Adipose tissue (tissue), 3 donors: ENCODE data around the gene UXS1. TPM values are rescaled to one million over a fixed set of nuclear protein-coding genes. Genes with fewer than 3 reads are reported as not detected.

Experiments used
- H3K27ac ChIP-seq: one replicate; pipeline ENCODE4 v1.5.1; 2013; ENCODE audit warnings: low read depth, low read length
- WGBS, 3 donors: extraction: QIAGEN DNeasy Blood & Tissue Kit; methylation state at CpG; one replicate each; pipeline ENCODE4 v1.1.7; 2013; 5-methylcytosine and 5-hydroxymethylcytosine counted together
- polyA plus RNA-seq, 3 donors: library from polyadenylated mRNA; stranded (reverse); fragments of 200-250 nt; gene quantifications; one replicate each; pipeline ENCODE4 v1.2.3, GENCODE V29; 2013
- donor health status: healthy with polysubstance abuse.
- donor health status: Bipolar disorder and iron deficiency.
- donor health status: healthy.

Gene UXS1
- polyA plus RNA-seq, 3 donors = 9.0 to 16.5 (median 10.0) TPM

DNA sequence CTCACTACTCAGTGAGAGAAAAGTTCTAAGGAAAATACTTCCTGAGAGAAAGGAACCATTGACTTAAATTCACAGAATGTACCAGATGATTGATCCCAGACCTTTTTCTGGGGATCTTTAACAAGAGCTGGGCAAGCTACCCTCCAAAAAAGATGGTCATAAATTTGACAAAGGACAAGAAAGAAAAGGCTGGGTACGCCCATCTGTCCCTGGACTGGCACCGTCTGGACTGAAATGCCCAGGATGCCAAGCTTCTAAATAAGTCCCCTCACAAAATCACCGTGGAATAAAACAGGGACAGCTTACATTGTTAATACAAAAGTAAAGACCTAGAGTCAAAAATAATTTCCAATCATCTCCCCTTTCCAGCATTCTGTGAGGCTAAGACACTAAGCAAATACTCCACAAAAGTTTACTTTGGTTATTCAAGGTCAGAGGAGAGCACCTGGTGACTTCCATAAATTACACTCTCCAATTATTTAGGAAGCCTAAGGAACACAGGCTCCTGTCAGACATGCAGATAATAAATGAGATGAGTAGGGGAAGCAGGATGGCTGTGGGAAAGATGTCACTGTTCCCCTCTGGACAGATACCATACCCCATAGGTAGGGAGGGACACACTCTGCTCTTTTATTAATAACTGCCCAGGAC is 69.9 kb downstream of the UXS1 start:
- WGBS, 3 donors = 42 to 92% (median 90%) methylated on average over 3 of the region's 3 CpGs
- H3K27ac ChIP-seq = no peak overlapping the region

DNA sequence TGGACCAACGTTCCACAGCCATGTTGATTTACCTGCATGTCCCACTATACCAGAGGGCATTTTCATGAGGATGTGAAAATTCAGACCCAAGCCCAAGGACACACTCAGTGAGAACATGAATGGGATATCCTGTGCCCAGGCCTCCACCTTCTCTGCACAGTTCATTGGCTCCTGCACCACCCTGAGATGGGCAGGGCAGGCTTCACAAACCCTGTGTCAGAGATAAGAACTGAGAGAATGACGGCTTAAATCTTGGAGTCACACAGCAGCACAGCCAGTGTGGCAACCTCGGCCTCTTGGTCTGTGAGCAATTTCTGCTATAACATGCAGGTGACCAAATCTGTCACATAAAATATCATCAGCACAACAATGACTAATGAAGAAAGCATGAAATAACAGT is 71.9 kb downstream of the UXS1 start:
- 54 to 85% (median 84%) methylated on average over 3 of the region's 3 CpGs for WGBS, 3 donors
- H3K27ac ChIP-seq = no peak overlapping the region

DNA sequence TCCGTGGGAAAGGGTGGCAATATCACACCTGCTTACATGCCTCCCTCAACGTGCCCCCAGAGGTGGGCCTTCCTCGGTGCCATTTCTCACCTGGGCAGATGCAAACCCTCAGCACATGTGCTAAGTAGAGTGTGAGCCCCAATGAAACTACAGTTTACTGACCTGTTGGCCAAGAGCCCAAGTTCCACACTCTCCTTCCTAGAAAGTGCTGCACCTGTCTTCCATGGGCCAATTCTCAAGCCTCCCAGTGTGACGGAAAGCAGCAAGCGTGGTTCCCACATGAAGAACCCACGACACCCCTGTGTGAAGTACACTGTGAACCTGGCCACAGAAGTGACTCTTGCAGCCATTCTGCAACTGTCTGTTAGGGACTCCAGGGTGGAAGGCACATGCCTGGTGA is 73.7 kb downstream of the UXS1 start:
- H3K27ac ChIP-seq = no peak overlapping the region
- WGBS, 3 donors = 42 to 94% (median 94%) methylated on average over 6 of the region's 6 CpGs

DNA sequence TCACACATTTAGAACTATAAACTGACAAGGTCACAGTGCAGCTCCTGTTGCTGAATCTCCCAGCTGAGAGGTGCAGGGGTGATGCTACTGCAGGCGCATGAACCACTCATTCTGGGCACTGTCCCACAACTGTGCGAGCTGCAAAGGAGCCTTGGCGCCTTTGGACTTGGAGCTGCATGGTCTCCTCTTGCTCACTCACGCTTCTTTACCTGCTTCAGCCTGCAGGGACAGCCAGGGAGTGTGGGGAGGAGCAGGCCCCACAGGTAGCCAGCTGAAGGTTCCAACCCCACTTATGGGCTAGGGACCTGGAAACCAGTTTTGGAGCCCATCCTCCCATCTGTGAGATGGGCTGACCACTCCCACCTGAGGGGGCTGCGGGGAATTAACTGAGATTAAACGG is 75.0 kb downstream of the UXS1 start:
- no peak overlapping the region for H3K27ac ChIP-seq
- 91 to 95% (median 94%) methylated on average over 6 of the region's 6 CpGs for WGBS, 3 donors

DNA sequence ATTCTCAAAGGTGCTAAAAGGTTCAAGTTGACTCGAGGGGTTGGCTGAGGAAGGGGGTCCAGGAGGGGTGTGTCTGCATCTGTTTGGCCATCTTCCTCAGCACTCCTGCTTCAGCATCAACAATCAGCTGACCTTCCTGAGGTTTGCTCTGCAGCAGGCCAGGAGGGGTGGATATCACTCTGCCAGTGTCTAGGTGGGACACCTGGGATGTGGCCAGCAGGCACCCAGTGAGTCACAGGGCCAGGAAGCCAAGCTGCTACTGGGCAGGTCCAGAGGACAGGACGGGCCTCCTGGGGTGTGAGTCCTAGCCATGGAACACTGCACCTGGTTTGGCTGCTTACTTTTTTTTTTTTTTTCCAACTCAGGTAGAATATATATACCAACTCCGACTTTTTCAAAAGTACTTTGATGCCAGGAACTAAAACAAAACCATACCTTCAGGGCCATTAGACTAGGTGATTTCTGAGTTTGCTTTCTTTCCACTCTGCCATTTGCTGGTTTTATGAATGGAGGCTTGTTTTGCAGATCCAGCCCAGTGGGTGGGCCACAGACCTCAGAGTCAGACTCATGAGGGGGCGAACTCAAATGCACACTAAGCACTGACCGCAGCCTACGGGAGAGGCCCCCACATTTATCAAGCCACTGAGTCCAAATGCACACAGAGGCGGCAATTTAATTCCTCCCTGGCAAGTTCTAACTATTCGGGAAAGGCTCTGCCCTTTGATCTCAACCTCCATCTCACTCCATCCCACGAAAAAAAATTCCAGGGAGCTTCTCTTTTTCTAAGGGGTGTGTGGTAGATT is 76.0 kb downstream of the UXS1 start:
- no peak overlapping the region for H3K27ac ChIP-seq
- 82 to 85% (median 84%) methylated on average over 9 of the region's 9 CpGs for WGBS, 3 donors

DNA sequence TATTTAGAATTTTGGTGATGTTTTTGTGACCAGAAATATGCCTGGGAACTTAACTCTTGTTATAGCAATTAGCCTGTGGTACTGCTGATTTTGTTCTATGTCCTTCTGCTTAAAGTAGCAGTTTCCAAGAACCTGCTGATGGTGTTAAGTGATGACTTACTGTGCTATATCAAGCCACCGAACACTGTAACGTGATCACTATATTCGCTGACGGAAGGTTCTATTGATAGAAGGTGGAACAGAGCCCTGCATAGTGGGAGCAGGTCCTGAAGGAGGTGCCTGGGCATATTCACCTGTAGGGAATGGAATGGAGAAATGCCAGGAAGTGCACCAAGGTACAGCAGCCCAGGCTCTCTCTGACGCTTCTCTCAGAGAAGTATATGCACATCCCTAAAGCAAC is 76.8 kb downstream of the UXS1 start:
- WGBS, 3 donors = 75 to 96% (median 92%) methylated on average over 5 of the region's 5 CpGs
- H3K27ac ChIP-seq = no peak overlapping the region

DNA sequence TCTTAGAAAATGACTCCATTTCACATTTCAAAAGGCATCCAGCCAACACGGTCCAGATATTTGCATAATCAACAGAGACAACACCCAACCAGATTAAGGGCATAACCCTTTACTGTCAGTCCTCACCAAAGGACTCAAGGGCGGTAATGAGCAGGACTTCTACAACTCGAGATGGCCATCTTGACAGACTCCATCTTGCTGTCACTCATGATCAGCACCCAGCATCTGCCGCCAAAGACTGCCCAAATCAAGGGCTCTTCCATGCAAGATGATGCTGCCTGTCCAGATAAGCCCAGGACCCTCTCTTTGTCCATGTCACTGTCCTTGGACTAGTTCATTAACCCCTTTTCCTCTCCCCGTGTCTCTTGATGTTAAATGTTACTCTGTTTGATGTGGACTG is 77.9 kb downstream of the UXS1 start:
- WGBS, 3 donors = 82 to 90% (median 86%) methylated on average over 5 of the region's 5 CpGs
- no peak overlapping the region for H3K27ac ChIP-seq

DNA sequence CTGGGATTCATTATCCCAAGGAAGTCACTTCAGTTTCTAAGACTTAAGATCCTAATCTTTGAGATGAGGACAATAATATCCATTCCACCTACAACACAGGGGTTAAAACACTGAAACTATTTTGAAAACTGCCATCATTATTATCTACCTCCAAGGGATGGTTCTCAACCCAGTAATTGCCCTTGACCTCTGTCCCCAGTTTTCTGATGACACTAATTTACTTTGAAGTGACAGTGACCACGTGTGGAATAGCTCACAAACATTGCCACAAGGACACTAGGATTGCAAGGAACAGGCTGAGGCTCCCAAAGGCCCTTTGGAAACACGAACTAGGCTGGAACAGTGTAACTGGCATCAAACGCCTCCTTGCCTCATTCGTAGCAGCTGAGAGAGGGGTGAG is 78.4 kb downstream of the UXS1 start:
- no peak overlapping the region for H3K27ac ChIP-seq
- 85 to 91% (median 91%) methylated on average over 4 of the region's 4 CpGs for WGBS, 3 donors

DNA sequence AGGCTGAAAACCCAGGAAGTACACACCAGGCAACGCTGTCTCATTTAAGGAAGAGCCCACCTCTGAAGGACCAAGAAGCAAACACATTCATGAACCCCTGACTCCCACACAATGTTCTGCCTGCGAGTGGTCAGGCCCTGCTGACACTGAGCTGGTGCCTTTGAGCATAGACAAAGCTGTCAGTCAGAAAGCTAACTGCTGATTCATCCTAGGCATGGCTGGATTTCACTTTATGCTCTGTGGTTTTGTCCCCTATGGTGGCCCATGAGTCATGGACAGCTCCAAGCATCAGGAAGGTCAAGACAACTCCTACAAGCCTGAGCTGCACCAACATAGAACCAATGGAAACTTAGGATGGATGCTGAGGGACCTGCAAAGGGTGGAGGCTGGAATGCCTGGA is 78.9 kb downstream of the UXS1 start:
- no peak overlapping the region for H3K27ac ChIP-seq
- WGBS, 3 donors = 86 to 97% (median 90%) methylated on average over 2 of the region's 2 CpGs

DNA sequence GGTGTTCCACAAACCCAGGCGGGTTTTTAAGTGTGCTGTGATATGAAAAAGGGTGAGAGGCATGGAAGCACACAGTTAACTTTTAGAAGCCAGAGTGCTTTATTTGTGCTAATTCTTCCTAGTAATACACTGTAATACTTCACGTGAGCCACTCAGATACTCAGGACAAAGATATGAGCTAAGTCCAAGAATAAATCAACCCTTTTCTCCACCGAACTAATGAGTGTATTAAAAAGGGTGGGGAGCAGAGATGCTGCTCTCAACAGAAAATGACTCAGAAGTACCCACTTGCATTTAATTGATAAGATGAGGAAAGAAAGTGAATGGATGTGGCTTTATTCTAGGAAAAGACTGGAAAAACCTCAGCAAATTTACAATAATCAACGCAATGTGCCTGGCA is 79.9 kb downstream of the UXS1 start:
- WGBS, 3 donors = 64 to 92% (median 83%) methylated on average over 4 of the region's 4 CpGs
- no peak overlapping the region for H3K27ac ChIP-seq

DNA sequence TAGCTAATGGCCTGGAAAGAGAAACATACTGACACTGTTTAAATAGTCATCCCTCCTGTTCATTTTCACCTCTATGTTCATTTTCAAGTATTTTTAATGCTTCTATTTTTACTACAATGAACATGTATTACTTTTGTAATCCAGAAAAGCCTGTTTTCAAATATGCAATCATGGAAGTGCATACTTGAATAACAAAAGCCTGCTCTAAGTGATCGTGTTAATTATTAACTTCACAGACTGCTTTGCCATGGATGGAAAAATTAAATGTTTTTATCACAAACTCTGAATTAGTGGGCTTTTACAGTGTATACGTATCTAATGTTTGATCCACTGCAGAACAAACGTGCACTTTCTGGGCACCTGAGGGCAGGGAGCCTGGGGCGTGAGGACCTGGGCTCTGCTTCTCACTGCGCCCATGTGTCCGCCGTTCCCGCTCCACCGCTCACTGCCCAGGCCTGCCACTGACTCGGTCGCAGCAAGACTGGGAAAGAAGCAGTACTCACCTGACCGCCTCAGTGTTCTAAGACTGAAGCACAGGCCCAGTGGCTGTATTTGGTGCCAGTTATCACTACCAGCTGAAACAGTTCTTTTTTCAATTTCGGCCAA is 80.6 kb downstream of the UXS1 start:
- no peak overlapping the region for H3K27ac ChIP-seq

DNA sequence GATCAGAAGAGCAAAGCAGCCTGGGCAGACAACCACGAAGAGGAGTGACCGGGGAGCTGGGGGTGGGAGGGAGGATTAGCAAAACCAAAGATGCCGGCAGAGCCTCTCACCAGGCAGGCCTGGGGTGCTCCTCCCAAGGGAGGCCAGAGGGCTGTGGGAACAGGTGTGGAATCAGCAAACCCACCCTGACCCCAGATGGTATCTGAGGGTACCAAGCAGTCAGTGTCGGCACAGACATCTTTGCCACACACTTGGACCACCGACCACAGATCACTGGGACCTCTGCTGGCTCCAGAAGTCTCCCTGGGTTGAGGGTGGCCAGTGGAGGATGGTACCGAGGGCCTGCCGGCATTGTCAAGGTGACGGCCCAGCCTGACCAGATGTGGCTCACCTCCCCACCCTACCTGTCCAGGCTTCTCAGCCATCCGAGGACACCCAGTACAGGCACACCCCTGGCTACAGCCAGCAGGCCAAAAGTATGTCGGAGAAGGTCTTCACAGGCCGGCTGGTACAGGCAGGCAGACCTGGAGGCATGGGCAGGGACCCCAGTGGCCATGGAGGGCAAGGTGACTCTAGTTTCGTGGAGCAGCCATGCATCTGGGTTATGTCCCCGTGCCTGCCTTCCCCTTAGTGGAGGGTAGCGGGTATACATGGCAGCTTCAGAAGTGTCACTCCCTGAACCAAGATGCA is 82.1 kb downstream of the UXS1 start:
- no peak overlapping the region for H3K27ac ChIP-seq
- 95 to 98% (median 96%) methylated on average over 14 of the region's 14 CpGs for WGBS, 3 donors

More for the DNA sequence above, 80.6 kb downstream of the UXS1 start:
- 32 to 95% (median 90%) methylated on average over 13 of the region's 13 CpGs for WGBS, 3 donors

DNA sequence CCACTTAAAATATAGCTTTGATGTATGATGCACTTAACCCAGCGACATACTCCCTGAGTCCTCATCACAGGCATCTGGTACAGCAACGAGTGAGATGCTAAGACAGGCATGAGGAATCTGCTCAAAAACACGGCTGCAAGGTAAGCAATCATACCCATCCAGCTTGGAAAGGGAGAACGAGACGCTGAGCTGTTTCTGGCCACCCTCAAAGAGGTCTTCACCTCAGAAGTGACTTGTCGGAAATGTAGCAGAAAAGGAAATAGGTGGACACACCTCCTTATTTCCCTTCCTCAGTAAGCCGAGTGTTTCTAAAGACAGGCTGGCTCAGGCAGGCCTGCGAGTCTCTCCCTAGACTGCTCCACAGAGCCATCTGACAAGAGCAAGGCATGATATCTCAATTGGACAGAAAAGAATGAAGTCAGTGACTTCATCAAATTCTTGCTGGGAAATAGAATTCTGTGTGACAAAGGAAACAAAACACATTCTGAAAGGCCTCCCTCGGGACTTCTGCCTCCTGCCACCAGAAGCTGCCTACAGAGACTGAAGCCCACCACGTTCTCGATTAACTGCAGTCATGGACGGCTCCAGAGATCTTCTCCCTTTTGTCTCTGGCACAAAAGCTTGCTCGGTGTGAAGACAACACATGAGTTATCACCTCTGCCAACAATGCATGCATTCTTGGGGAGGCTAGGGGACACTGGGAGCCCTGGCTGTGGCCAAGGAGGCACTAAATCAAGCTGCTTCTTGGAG is 84.3 kb downstream of the UXS1 start:
- 74 to 91% (median 80%) methylated on average over 13 of the region's 13 CpGs for WGBS, 3 donors
- H3K27ac ChIP-seq = no peak overlapping the region

DNA sequence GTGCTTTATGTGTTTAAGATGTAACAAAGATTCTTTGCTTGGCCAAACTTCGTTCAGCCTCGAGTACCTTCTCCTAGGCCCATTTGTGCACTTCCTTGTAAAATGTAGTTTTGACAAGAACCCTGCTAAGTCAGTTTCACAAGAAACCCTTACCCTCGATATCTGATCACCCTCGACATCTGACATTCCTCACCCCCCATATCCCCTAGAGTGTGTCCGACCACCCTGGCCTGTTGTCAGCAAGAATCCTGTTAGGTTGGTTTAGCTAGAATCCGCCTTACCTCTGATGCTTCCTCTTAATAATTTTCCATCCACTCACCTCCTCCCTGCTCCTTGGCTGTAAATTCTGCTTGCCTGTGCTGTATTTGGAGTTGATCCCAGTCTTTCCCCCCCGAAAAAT is 85.3 kb downstream of the UXS1 start:
- 84 to 89% (median 86%) methylated on average over 7 of the region's 7 CpGs for WGBS, 3 donors
- H3K27ac ChIP-seq = no peak overlapping the region

DNA sequence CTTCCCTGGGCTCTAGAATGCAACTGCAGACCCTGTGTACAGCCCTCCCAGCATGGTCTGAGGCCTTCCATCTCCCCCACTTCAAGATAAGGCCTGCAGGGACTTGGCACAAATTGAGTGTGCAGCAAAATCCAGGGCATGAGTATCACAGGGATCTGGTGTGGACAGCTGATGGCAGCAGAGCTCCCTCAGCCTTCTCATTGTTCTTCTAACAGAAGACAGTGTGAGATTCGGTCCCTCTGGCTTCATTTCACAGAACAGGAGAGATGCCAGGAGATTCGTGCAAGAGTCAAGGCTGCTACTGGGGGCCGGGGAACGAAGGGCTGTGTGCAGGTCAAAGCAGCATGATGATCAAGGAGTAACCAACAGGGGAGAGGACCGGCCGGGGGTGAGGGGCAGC is 85.8 kb downstream of the UXS1 start:
- 67 to 77% (median 69%) methylated on average over 6 of the region's 6 CpGs for WGBS, 3 donors
- no peak overlapping the region for H3K27ac ChIP-seq

DNA sequence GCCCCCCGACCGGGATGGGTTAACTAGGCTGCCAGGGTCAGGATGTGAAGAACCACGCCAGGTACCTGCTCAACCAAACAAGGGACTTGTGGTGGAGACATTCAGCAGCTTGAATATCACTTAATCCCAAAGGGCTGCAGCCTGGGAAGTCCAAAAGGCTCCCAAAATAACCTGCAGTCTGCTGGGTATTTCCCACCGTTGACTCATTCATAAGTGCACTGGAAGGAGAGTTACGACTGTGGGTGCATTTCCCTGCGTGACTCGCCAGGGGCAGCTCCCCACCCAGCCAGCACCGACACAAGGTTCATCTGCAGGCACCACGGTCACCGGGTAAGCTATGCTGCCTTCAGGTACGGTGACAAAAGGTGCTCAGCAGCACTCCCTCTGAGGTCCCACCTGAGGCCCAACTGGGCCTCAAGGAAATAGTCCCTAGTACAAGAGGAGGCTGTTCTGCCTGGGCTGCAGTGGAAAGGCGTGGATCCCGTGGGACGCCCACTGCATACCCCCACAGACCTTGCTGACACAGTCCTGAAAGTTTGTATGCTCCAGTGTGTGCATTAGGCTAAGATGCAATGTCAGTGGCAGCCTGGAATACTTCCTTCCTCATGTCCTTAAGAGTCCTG is 86.5 kb downstream of the UXS1 start:
- 78 to 85% (median 81%) methylated on average over 14 of the region's 14 CpGs for WGBS, 3 donors
- no peak overlapping the region for H3K27ac ChIP-seq

DNA sequence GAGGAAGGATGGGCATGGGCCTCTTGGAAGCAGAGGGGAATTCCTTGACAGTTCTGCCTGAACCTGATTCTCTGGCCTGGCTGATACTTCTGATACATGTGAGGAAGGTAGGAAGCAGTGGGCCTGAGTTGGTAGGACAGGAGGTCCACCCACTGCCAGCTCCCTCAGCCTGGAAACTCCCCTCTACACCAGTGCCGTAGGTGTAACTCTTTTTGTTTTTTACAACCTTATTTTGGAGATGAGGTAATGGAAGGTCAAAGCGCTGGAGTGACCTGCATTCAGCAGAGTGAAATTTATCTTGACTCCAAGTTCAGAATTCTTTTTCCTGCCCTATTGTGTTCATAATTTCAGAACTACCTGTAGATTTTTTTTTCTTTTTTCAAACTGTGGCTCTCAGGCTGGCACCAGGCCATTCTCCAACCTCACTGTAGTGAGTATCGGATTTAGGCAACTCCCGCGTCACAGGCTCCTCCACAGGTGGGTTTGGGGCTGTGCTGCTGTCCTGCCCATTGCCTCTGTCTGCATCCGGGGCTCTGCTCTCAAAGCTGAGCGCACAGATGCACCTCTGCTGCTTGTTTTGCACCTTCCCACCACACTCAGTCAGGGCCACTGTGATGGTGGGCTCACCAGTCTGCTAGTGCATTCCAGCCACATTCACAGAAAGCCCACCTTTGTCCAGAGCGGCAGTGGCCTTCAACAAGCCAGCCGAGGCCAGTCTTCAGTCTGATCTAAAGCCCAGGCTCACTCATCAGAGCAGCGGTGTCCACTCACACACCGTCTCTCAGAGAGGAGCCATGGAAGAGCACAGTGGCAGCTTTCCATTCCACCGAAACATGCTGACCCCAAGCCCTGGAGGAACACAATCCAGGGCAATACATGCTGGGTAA is 87.2 kb downstream of the UXS1 start:
- WGBS, 3 donors = 78 to 87% (median 83%) methylated on average over 12 of the region's 12 CpGs
- H3K27ac ChIP-seq = no peak overlapping the region
